SK-N-SH (cell line): Measurements from ENCODE around the gene NID1. TPM values are rescaled to one million over a fixed set of nuclear protein-coding genes. Genes with fewer than 3 reads are reported as not detected.

Source experiments
- CTCF ChIA-PET: fragments of 300-600, 350-600 bp; formaldehyde crosslinking; extraction: SDS; loops from one replicate; lab custom pipeline; 2021; lab: Yijun Ruan, JAX
- POLR2A ChIA-PET: fragments of 350-600 bp; sonication (Branson Sonifier 250); formaldehyde crosslinking; extraction: SDS; loops from one replicate; lab custom pipeline; 2020; ENCODE audit warnings: antibody characterized with exemption, inconsistent platforms; lab: Yijun Ruan, JAX
- DNase-seq: peaks from one replicate; pipeline ENCODE4 v3.0.0; 2012
- H2AFZ ChIP-seq: fragments of 200-600 bp; sonication (generic); 2 replicates; pipeline ENCODE4 v1.8.1; 2016; ENCODE audit warnings: antibody characterized with exemption, mild to moderate bottlenecking, low read depth
- H3F3A ChIP-seq: fragments of 200-600 bp; sonication (generic); replicated peaks from 2 replicates; pipeline ENCODE3; 2016; ENCODE audit warnings: antibody characterized with exemption, mild to moderate bottlenecking; ENCODE audit not compliant: insufficient read depth
- H3K27ac ChIP-seq, 2 experiments: fragments of 200-500 bp in 1 of 2; fragments of 200-600 bp in 1 of 2; sonication (Bioruptor generic) in 1 of 2; sonication (generic), shearing (Covaris generic) in 1 of 2; 2 replicates each; pipeline versions ENCODE4 v1.5.1 to v1.6.1; 2014 to 2016; ENCODE audit warnings: low read depth in 2 of 2, inconsistent platforms in 1 of 2, low read length in 1 of 2, mild to moderate bottlenecking in 1 of 2, mixed read lengths in 1 of 2
- H3K27me3 ChIP-seq: fragments of 200-600 bp; sonication (generic), shearing (Covaris generic); 2 replicates; pipeline ENCODE4 v1.6.1; 2016; ENCODE audit warnings: mixed run types; ENCODE audit not compliant: insufficient read depth
- H3K36me3 ChIP-seq, 2 experiments: fragments of 200-500 bp in 1 of 2; fragments of 200-600 bp in 1 of 2; sonication (Bioruptor generic) in 1 of 2; sonication (generic) in 1 of 2; replicated peaks in 1 of 2; 2 replicates each; pipeline versions ENCODE3 to v1.5.1; 2014 to 2016; ENCODE audit warnings: low read length in 1 of 2, mild to moderate bottlenecking in 1 of 2; ENCODE audit not compliant: insufficient read depth in 2 of 2, control insufficient read depth in 1 of 2
- H3K4me1 ChIP-seq, 2 experiments: fragments of 200-500 bp in 1 of 2; fragments of 200-600 bp in 1 of 2; sonication (Bioruptor generic) in 1 of 2; sonication (generic), shearing (Covaris generic) in 1 of 2; 2 replicates each; pipeline versions ENCODE4 v1.5.1 to v1.6.1; 2014 to 2016; ENCODE audit warnings: low read depth in 1 of 2, low read length in 1 of 2, mixed run types in 1 of 2; ENCODE audit not compliant: insufficient read depth in 2 of 2, control insufficient read depth in 1 of 2
- H3K4me2 ChIP-seq: fragments of 200-600 bp; sonication (generic), shearing (Covaris generic); 2 replicates; pipeline ENCODE4 v1.6.1; 2017; ENCODE audit warnings: mixed run types
- H3K4me3 ChIP-seq, 2 experiments: fragments of 200-500 bp in 1 of 2; fragments of 200-600 bp in 1 of 2; sonication (Bioruptor generic) in 1 of 2; sonication (generic), shearing (Covaris generic) in 1 of 2; 2 replicates each; pipeline versions ENCODE4 v1.5.1 to v1.8.1; 2014 to 2016; ENCODE audit warnings: low read depth in 2 of 2, inconsistent platforms in 1 of 2, low read length in 1 of 2, mild to moderate bottlenecking in 1 of 2, mixed read lengths in 1 of 2, moderate library complexity in 1 of 2
- H3K79me2 ChIP-seq: fragments of 200-600 bp; sonication (generic); 2 replicates; pipeline ENCODE4 v1.8.1; 2017; ENCODE audit warnings: mild to moderate bottlenecking; ENCODE audit not compliant: insufficient read depth
- H3K9ac ChIP-seq: fragments of 200-600 bp; sonication (generic); 2 replicates; pipeline ENCODE4 v1.6.1; 2017; ENCODE audit warnings: mixed run types
- H3K9me2 ChIP-seq: fragments of 200-600 bp; sonication (generic); 2 replicates; pipeline ENCODE4 v1.6.1; 2017; ENCODE audit warnings: mixed run types
- H3K9me3 ChIP-seq: fragments of 200-600 bp; sonication (generic); 2 replicates; pipeline ENCODE4 v1.6.1; 2017; ENCODE audit warnings: mixed run types, mild to moderate bottlenecking, moderate library complexity
- H4K20me1 ChIP-seq: fragments of 200-600 bp; sonication (generic); 2 replicates; pipeline ENCODE4 v1.6.1; 2017; ENCODE audit warnings: mild to moderate bottlenecking, mixed run types; ENCODE audit not compliant: insufficient read depth
- CHD2 ChIP-seq: fragments of 150-350 bp; IDR thresholded peaks from 2 replicates; pipeline ENCODE4 v1.6.1; 2018; ENCODE audit warnings: low read length; ENCODE audit not compliant: partially characterized antibody
- ELF1 ChIP-seq: IDR thresholded peaks from 2 replicates; pipeline ENCODE4 v1.4.0; 2012
- EP300 ChIP-seq, 2 experiments: IDR thresholded peaks; 2 replicates each; pipeline versions ENCODE4 v1.4.0 to v1.6.1; 2012; ENCODE audit warnings: borderline replicate concordance in 1 of 2, low read depth in 1 of 2, low read length in 1 of 2
- FOSL2 ChIP-seq: IDR thresholded peaks from 2 replicates; pipeline ENCODE4 v1.4.0; 2012; ENCODE audit warnings: low read depth, mild to moderate bottlenecking, moderate library complexity, borderline replicate concordance
- FOXM1 ChIP-seq: IDR thresholded peaks from 2 replicates; pipeline ENCODE4 v1.4.0; 2012; ENCODE audit warnings: low read depth, mild to moderate bottlenecking
- GABPA ChIP-seq: IDR thresholded peaks from 2 replicates; pipeline ENCODE4 v1.4.0; 2012; ENCODE audit warnings: low read depth, mild to moderate bottlenecking
- GATA2 ChIP-seq: sonication (generic); formaldehyde crosslinking; IDR thresholded peaks from 2 replicates; pipeline ENCODE4 v1.5.0; 2020; ENCODE audit warnings: mild to moderate bottlenecking, missing genetic modification reagents
- JUND ChIP-seq: IDR thresholded peaks from 2 replicates; pipeline ENCODE4 v1.4.0; 2012
- MEF2A ChIP-seq: IDR thresholded peaks from 2 replicates; pipeline ENCODE4 v1.4.0; 2012; ENCODE audit warnings: low read depth, borderline replicate concordance
- NFIC ChIP-seq: IDR thresholded peaks from 2 replicates; pipeline ENCODE4 v1.4.0; 2012; ENCODE audit warnings: borderline replicate concordance
- POLR2AphosphoS5 ChIP-seq: IDR thresholded peaks from 2 replicates; pipeline ENCODE4 v1.6.1; 2012; ENCODE audit warnings: low read depth, low read length
- RAD21 ChIP-seq: IDR thresholded peaks from 2 replicates; pipeline ENCODE4 v1.6.1; 2012; ENCODE audit warnings: mild to moderate bottlenecking, low read length
- RXRA ChIP-seq: IDR thresholded peaks from 2 replicates; pipeline ENCODE4 v1.4.0; 2012; ENCODE audit warnings: low read depth, mild to moderate bottlenecking, borderline replicate concordance
- SIN3A ChIP-seq: IDR thresholded peaks from 2 replicates; pipeline ENCODE4 v1.6.1; 2012; ENCODE audit warnings: low read depth, mild to moderate bottlenecking, low read length, moderate library complexity, borderline replicate concordance
- TCF12 ChIP-seq: IDR thresholded peaks from 2 replicates; pipeline ENCODE4 v1.4.0; 2012
- TEAD4 ChIP-seq: IDR thresholded peaks from 2 replicates; pipeline ENCODE4 v1.4.0; 2012; ENCODE audit warnings: mild to moderate bottlenecking, borderline replicate concordance; ENCODE audit not compliant: insufficient read depth
- WGBS: methylation state at CpG from one replicate; pipeline ENCODE4 v1.1.6; 2017; ENCODE audit warnings: low lambda C conversion rate; 5-methylcytosine and 5-hydroxymethylcytosine counted together
- polyA plus RNA-seq, 3 experiments: library from polyadenylated mRNA; depleted of rRNA; stranded (reverse); fragments of >200 nt; gene quantifications; 2 replicates each; pipeline ENCODE4 v1.2.3, GENCODE V29; 2012
- TF ChIP-seq, protein P1 (sequence below): IDR thresholded peaks from 2 replicates; pipeline ENCODE4 v1.4.0; 2012; ENCODE audit warnings: low read depth
- TF ChIP-seq, protein P2 (sequence below): fragments of 150-350 bp; IDR thresholded peaks from 2 replicates; pipeline ENCODE4 v1.6.1; 2017; ENCODE audit warnings: antibody characterized with exemption, low read length, low read depth, borderline replicate concordance
- TF ChIP-seq, protein P3 (sequence below): IDR thresholded peaks from 2 replicates; pipeline ENCODE4 v1.4.0; 2012; ENCODE audit warnings: low read depth, borderline replicate concordance
- TF ChIP-seq, protein P4 (sequence below): IDR thresholded peaks from 2 replicates; pipeline ENCODE4; 2012

NID1 gene
- polyA plus RNA-seq, 1 of the 3 experiments (the other 2 are of a cell fraction), result 74.3 TPM

DNA sequence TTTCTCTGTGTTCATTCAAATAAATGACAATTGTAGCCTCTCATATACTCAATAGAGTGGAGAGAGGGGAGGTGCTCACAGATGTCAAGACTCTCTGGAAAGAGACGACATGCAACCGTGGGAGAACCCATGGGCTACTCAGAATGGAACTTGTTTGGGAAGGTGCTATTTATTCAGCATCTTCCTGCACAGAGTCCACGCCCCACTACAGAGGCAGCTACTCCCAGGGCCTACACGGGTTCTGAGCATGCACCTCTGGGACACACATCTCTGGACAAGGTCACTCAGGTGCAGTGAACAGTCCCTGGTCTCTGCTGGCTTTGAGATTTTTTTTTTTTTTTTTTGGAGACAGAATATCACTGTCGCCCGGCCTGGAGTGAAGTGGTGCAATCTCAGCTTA is 64.1 kb downstream of the NID1 start:
- Histone ChIP-seq H3K4me3 (no peak overlapping the region), H3K4me2 (no peak overlapping the region), H3K79me2 (no peaks in the 10 kb centered on the region), H3K27me3 (no peaks in the 10 kb centered on the region), H3K27ac (peak overlapping the region in 1 of 2 experiments; percentile 97; a peak in 1 of 4 replicates), H3F3A (peaks cover 6% of the 10 kb centered on the region), H3K4me1 (peaks cover 0 to 6% of the 10 kb centered on the region in 2 experiments; a peak in 1 of 4 replicates), H3K9ac (no peak overlapping the region), H4K20me1 (no peaks in the 10 kb centered on the region), H3K9me3 (no peaks in the 10 kb centered on the region), H3K9me2 (no peaks in the 10 kb centered on the region), H2AFZ (no peak overlapping the region), H3K36me3 (peaks cover 0 to 7% of the 10 kb centered on the region in 2 experiments)
- no peak for DNase-seq
- TF ChIP-seq, protein P1, sequence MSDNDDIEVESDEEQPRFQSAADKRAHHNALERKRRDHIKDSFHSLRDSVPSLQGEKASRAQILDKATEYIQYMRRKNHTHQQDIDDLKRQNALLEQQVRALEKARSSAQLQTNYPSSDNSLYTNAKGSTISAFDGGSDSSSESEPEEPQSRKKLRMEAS, result no peak
- TF ChIP-seq, protein P2, sequence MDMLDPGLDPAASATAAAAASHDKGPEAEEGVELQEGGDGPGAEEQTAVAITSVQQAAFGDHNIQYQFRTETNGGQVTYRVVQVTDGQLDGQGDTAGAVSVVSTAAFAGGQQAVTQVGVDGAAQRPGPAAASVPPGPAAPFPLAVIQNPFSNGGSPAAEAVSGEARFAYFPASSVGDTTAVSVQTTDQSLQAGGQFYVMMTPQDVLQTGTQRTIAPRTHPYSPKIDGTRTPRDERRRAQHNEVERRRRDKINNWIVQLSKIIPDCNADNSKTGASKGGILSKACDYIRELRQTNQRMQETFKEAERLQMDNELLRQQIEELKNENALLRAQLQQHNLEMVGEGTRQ, result no peak
- no peak for TF ChIP-seq FOSL2
- TF ChIP-seq ELF1, result no peak
- TF ChIP-seq RAD21, result no peak
- no peak for TF ChIP-seq GATA2 (CRISPR knock-in tag)
- 96% methylated on average over 6 of the region's 6 CpGs for WGBS
- ChIA-PET CTCF (interaction anchor here (1.2 kb wide), 1 partner anchor 29 kb away, joined by 3 read pairs; no protein-coding TSS in a partner anchor), POLR2A (no interaction called here)

DNA sequence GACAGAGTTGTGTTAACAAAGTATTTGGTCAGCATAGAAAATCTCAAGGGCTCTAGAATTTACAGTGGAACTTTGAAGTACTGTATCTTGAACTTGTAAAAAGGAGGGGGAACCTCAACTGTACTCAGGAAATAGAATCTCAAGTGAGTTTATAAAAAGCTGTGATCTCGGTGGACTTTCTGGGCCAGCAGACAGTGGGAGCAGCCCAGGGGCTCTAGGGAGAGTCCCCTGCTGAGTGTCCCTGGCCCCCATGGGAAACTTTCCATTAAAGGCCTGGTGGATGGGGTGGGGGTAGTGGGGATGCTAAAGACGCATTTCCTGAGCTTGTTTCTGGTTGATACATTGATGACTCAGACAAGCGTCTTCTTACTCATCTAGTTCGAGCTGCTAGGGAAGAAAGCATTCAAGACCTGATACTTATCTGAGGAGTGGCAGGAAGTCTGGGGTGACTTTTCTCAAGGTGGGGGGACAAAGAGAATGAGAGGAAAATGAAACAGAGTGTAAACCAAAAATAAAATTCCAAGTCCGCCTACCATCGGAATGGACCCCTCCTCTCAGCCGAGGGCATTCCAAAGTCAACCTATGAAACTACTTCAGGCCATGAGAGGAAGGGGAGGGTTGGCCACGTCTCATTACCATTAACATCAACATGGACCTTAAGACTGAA is 65.5 kb downstream of the NID1 start:
- Histone ChIP-seq H3K4me2 (peak overlapping the region; percentile 35), H3K9me2 (no peaks in the 10 kb centered on the region), H2AFZ (peak overlapping the region; percentile 33), H3K4me1 (peaks cover 0 to 6% of the 10 kb centered on the region in 2 experiments; a peak in 1 of 4 replicates), H3K36me3 (peaks cover 0 to 7% of the 10 kb centered on the region in 2 experiments), H4K20me1 (no peaks in the 10 kb centered on the region), H3K79me2 (no peaks in the 10 kb centered on the region), H3K27me3 (no peaks in the 10 kb centered on the region), H3K9me3 (no peaks in the 10 kb centered on the region), H3K27ac (peak overlapping the region; percentile 23 to 97; a peak in 3 of 4 replicates), H3F3A (peaks cover 6% of the 10 kb centered on the region), H3K4me3 (no peak overlapping the region), H3K9ac (peak overlapping the region; percentile 58)
- 21% methylated on average over 8 of the region's 8 CpGs for WGBS
- CTCF ChIA-PET, result interaction anchor here (1.3 to 1.7 kb wide), 2 partner anchors 26 to 28 kb away, joined by 3 to 5 read pairs; no protein-coding TSS in a partner anchor
- POLR2A ChIA-PET, result no interaction called here
- TF ChIP-seq MEF2A (no peak), TCF12 (peak; percentile 89), FOXM1 (peak; percentile 82), FOSL2 (peak; percentile 97), GABPA (peak; percentile 34; the same call in 1 of the 2 replicates), TEAD4 (peak; percentile 37; the same call in 1 of the 2 replicates), JUND (peak; percentile 95), ELF1 (peak; percentile 34; the same call in 1 of the 2 replicates), POLR2AphosphoS5 (peak; percentile 59; the same call in 1 of the 2 replicates), EP300 (IDR thresholded peaks at IDR 0.05; ENCODE audit: borderline replicate concordance in 1 of 2, low read depth in 1 of 2, low read length in 1 of 2) (peak; percentile 24 to 86; a peak in 3 of 4 replicates), GATA2 (CRISPR knock-in tag) (no peak), CHD2 (no peak), RXRA (peak; percentile 60; the same call in 1 of the 2 replicates), RAD21 (no peak), NFIC (peak; percentile 62), SIN3A (no peak)
- TF ChIP-seq, protein P1, result peak; percentile 58; the same call in 1 of the 2 replicates
- TF ChIP-seq, protein P2, result no peak
- TF ChIP-seq, protein P3, sequence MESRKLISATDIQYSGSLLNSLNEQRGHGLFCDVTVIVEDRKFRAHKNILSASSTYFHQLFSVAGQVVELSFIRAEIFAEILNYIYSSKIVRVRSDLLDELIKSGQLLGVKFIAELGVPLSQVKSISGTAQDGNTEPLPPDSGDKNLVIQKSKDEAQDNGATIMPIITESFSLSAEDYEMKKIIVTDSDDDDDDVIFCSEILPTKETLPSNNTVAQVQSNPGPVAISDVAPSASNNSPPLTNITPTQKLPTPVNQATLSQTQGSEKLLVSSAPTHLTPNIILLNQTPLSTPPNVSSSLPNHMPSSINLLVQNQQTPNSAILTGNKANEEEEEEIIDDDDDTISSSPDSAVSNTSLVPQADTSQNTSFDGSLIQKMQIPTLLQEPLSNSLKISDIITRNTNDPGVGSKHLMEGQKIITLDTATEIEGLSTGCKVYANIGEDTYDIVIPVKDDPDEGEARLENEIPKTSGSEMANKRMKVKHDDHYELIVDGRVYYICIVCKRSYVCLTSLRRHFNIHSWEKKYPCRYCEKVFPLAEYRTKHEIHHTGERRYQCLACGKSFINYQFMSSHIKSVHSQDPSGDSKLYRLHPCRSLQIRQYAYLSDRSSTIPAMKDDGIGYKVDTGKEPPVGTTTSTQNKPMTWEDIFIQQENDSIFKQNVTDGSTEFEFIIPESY, result 0 out of 2 replicates have a peak, but pooled peaks have one; percentile 51
- TF ChIP-seq, protein P4, sequence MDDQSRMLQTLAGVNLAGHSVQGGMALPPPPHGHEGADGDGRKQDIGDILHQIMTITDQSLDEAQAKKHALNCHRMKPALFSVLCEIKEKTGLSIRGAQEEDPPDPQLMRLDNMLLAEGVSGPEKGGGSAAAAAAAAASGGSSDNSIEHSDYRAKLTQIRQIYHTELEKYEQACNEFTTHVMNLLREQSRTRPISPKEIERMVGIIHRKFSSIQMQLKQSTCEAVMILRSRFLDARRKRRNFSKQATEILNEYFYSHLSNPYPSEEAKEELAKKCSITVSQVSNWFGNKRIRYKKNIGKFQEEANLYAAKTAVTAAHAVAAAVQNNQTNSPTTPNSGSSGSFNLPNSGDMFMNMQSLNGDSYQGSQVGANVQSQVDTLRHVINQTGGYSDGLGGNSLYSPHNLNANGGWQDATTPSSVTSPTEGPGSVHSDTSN, result peak; percentile 75
- DNase-seq, result no peak
